KMS-11 (cell line): ENCODE results near the gene FOXN3.

Experiments
- H2AFZ ChIP-seq: fragments of 200-600 bp; sonication (generic); 2 replicates; pipeline ENCODE4 v1.6.1; 2016; ENCODE audit warnings: antibody characterized with exemption, mixed run types, low read depth
- H3K27ac ChIP-seq: fragments of 200-600 bp; sonication (generic); 2 replicates; pipeline ENCODE4 v1.6.1; 2016; ENCODE audit warnings: mild to moderate bottlenecking, mixed run types
- H3K27me3 ChIP-seq: fragments of 200-600 bp; sonication (generic); 2 replicates; pipeline ENCODE4 v1.6.1; 2017; ENCODE audit warnings: mild to moderate bottlenecking, low read depth, mixed run types, moderate library complexity; ENCODE audit not compliant: insufficient read depth
- H3K36me3 ChIP-seq: fragments of 200-600 bp; sonication (generic); 2 replicates; pipeline ENCODE4 v1.6.1; 2017; ENCODE audit warnings: mild to moderate bottlenecking, mixed run types; ENCODE audit not compliant: insufficient read depth
- H3K4me1 ChIP-seq: fragments of 200-600 bp; sonication (generic); 2 replicates; pipeline ENCODE4 v1.6.1; 2016; ENCODE audit warnings: mild to moderate bottlenecking, low read depth, mixed run types; ENCODE audit not compliant: poor library complexity, severe bottlenecking
- H3K4me2 ChIP-seq: fragments of 200-600 bp; sonication (generic); 2 replicates; pipeline ENCODE4 v1.7.0; 2016; ENCODE audit warnings: mild to moderate bottlenecking, mixed run types
- H3K4me3 ChIP-seq: fragments of 200-600 bp; sonication (generic); IDR thresholded peaks from 2 replicates; pipeline ENCODE4 v1.6.1; 2017; ENCODE audit warnings: low read depth, low read length, mixed read lengths; ENCODE audit not compliant: insufficient read depth
- H3K79me2 ChIP-seq: fragments of 200-600 bp; sonication (generic); 2 replicates; pipeline ENCODE4 v1.6.1; 2016; ENCODE audit warnings: low read depth, mixed run types; ENCODE audit not compliant: insufficient read depth
- H3K9ac ChIP-seq: fragments of 200-600 bp; sonication (generic); 2 replicates; pipeline ENCODE4 v1.6.1; 2016; ENCODE audit warnings: mild to moderate bottlenecking, mixed run types
- H4K20me1 ChIP-seq: fragments of 200-600 bp; sonication (generic); 2 replicates; pipeline ENCODE4 v1.6.1; 2016; ENCODE audit warnings: mild to moderate bottlenecking, mixed run types; ENCODE audit not compliant: insufficient read depth
- CTCF ChIP-seq: fragments of 200-600 bp; sonication (generic); conservative IDR thresholded peaks from 2 replicates; pipeline ENCODE4 v1.6.1; 2017; ENCODE audit warnings: low read depth, mild to moderate bottlenecking, antibody characterized with exemption, low read length, moderate library complexity, mixed read lengths

The FOXN3 gene

GRCh38 chr14:89314274-89314673, 102.8 kb downstream of the FOXN3 start:
- no peak overlapping the region for H3K4me3 ChIP-seq
- H3K27ac ChIP-seq, result no peak overlapping the region
- no peaks in the 10 kb centered on the region for H4K20me1 ChIP-seq
- no peaks in the 10 kb centered on the region for H3K4me1 ChIP-seq
- no peaks in the 10 kb centered on the region for H3K36me3 ChIP-seq
- H3K9ac ChIP-seq, result no peak overlapping the region
- no peak overlapping the region for H3K4me2 ChIP-seq
- no peaks in the 10 kb centered on the region for H3K79me2 ChIP-seq
- H2AFZ ChIP-seq, result no peak overlapping the region
- TF ChIP-seq CTCF, result no peak
- no peaks in the 10 kb centered on the region for H3K27me3 ChIP-seq

GRCh38 chr14:89312932-89313331, 104.1 kb downstream of the FOXN3 start:
- Histone ChIP-seq H3K27me3 (no peaks in the 10 kb centered on the region), H3K4me2 (no peak overlapping the region), H4K20me1 (no peaks in the 10 kb centered on the region), H3K27ac (no peak overlapping the region), H3K4me3 (no peak overlapping the region), H3K79me2 (no peaks in the 10 kb centered on the region), H3K36me3 (no peaks in the 10 kb centered on the region), H3K9ac (no peak overlapping the region), H2AFZ (no peak overlapping the region), H3K4me1 (no peaks in the 10 kb centered on the region)
- no peak for TF ChIP-seq CTCF

GRCh38 chr14:89310211-89310610, 106.8 kb downstream of the FOXN3 start:
- no peaks in the 10 kb centered on the region for H3K36me3 ChIP-seq
- H3K4me3 ChIP-seq, result no peak overlapping the region
- no peaks in the 10 kb centered on the region for H4K20me1 ChIP-seq

GRCh38 chr14:89309670-89310177, 107.3 kb downstream of the FOXN3 start:
- no peak overlapping the region for H3K27ac ChIP-seq
- no peak overlapping the region for H3K4me3 ChIP-seq
- H3K4me1 ChIP-seq, result peaks cover 14% of the 10 kb centered on the region
- no peaks in the 10 kb centered on the region for H3K79me2 ChIP-seq
- no peak overlapping the region for H2AFZ ChIP-seq
- H3K36me3 ChIP-seq, result no peaks in the 10 kb centered on the region
- H3K27me3 ChIP-seq, result no peaks in the 10 kb centered on the region
- no peak for TF ChIP-seq CTCF
- no peaks in the 10 kb centered on the region for H4K20me1 ChIP-seq
- H3K9ac ChIP-seq, result no peak overlapping the region
- no peak overlapping the region for H3K4me2 ChIP-seq

More at GRCh38 chr14:89310211-89310610, 106.8 kb downstream of the FOXN3 start:
- Histone ChIP-seq H3K4me1 (peaks cover 9% of the 10 kb centered on the region), H3K79me2 (no peaks in the 10 kb centered on the region), H3K27ac (no peak overlapping the region), H2AFZ (no peak overlapping the region), H3K27me3 (no peaks in the 10 kb centered on the region), H3K9ac (no peak overlapping the region), H3K4me2 (no peak overlapping the region)
- no peak for TF ChIP-seq CTCF
